Fibroblast of lung (primary cell): Measurements from ENCODE around the gene LRCH3. TPM values are rescaled to one million over a fixed set of nuclear protein-coding genes. Genes with fewer than 3 reads are reported as not detected.
A peak's percentile ranks its signal among the peaks of the same experiment; 100 is the strongest.

Experiments used
- DNase-seq, 2 donors: peaks; one replicate each; pipeline versions ENCODE4 v3.0.0 to v3.0.0-alpha.2; 2010; ENCODE audit warnings: low read depth in 2 of 2
- H2AFZ ChIP-seq: 2 replicates; pipeline ENCODE4 v1.5.1; 2012; ENCODE audit warnings: low read length, control low read depth, inconsistent platforms
- H3K27ac ChIP-seq: 2 replicates; pipeline ENCODE4 v1.5.1; 2011; ENCODE audit warnings: low read length, control low read depth; ENCODE audit not compliant: insufficient read depth
- H3K27me3 ChIP-seq: 2 replicates; pipeline ENCODE4 v1.5.1; 2011; ENCODE audit warnings: mild to moderate bottlenecking, low read length; ENCODE audit not compliant: control insufficient read depth, insufficient read depth
- H3K36me3 ChIP-seq: 2 replicates; pipeline ENCODE4 v1.5.1; 2011; ENCODE audit warnings: low read length; ENCODE audit not compliant: control insufficient read depth, insufficient read depth
- H3K4me1 ChIP-seq: 2 replicates; pipeline ENCODE4 v1.5.1; 2011; ENCODE audit warnings: low read length; ENCODE audit not compliant: control insufficient read depth, insufficient read depth; ENCODE audit errors: extremely low read depth
- H3K4me2 ChIP-seq: 2 replicates; pipeline ENCODE4 v1.5.1; 2011; ENCODE audit warnings: low read length, control low read depth; ENCODE audit not compliant: insufficient read depth; ENCODE audit errors: extremely low read depth
- H3K4me3 ChIP-seq, 4 experiments: fragments of 200-600 bp in 1 of 4; sonication (generic) in 1 of 4; replicated peaks in 1 of 4; 2 replicates each; pipeline ENCODE4 v1.5.1; 2011 to 2016; ENCODE audit warnings: low read length in 4 of 4, low read depth in 3 of 4, mild to moderate bottlenecking in 3 of 4, control low read depth in 2 of 4, inconsistent platforms in 1 of 4, mixed read lengths in 1 of 4; ENCODE audit not compliant: insufficient read depth in 1 of 4; ENCODE audit errors: control extremely low read depth in 1 of 4
- H3K79me2 ChIP-seq: 2 replicates; pipeline ENCODE4 v1.5.1; 2012; ENCODE audit warnings: mild to moderate bottlenecking, low read length, inconsistent platforms; ENCODE audit not compliant: control insufficient read depth, insufficient read depth
- H3K9ac ChIP-seq: 2 replicates; pipeline ENCODE4 v1.5.1; 2011; ENCODE audit warnings: mild to moderate bottlenecking, low read length, control low read depth; ENCODE audit not compliant: insufficient read depth
- H3K9me3 ChIP-seq: 2 replicates; pipeline ENCODE4 v1.5.1; 2012; ENCODE audit warnings: low read depth, low read length; ENCODE audit not compliant: control insufficient read depth, insufficient read depth
- H4K20me1 ChIP-seq: 2 replicates; pipeline ENCODE4 v1.5.1; 2011; ENCODE audit warnings: low read length; ENCODE audit not compliant: control insufficient read depth, insufficient read depth; ENCODE audit errors: extremely low read depth
- CTCF ChIP-seq, 2 donors: IDR thresholded peaks in 1 of 2; conservative IDR thresholded peaks in 1 of 2; 1 replicate in 1 of 2; 2 replicates in 1 of 2; pipeline ENCODE4 v1.5.1; 2011 to 2012; ENCODE audit warnings: low read length in 2 of 2, control low read depth in 1 of 2, inconsistent platforms in 1 of 2, low read depth in 1 of 2, mild to moderate bottlenecking in 1 of 2
- EZH2 ChIP-seq: IDR thresholded peaks from 2 replicates; pipeline ENCODE4 v1.5.1; 2012; ENCODE audit warnings: low read length, control low read depth, mild to moderate bottlenecking; ENCODE audit errors: missing control alignments
- polyA plus RNA-seq, 2 donors: library from polyadenylated mRNA; depleted of rRNA in 1 of 2; stranded (reverse) in 1 of 2; unstranded in 1 of 2; fragments of >200 nt; gene quantifications; 2 replicates each; pipeline ENCODE4 v1.2.1, GENCODE V29; 2011 to 2012; ENCODE audit warnings: missing spikeins in 1 of 2
- total RNA-seq: library from RNA; depleted of rRNA; stranded (reverse); fragments of >200 nt; gene quantifications from 2 replicates; pipeline ENCODE4 v1.2.1, GENCODE V29; 2014

The LRCH3 gene
- total and polyA plus RNA-seq, 2 donors (not counting 1 experiment from before 2014, with no cell fraction given), result 42.9 to 87.2 TPM

- Histone ChIP-seq H3K36me3 (no peaks in the 10 kb centered on the region), H3K27me3 (no peaks in the 10 kb centered on the region), H3K4me3 (peak overlapping the region in 3 of 4 experiments; percentile 6 to 94 (median 82)), H2AFZ (no peak overlapping the region), H3K79me2 (peaks cover 61% of the 10 kb centered on the region), H3K4me1 (peaks cover 7% of the 10 kb centered on the region), H3K9ac (no peak overlapping the region), H3K4me2 (peak overlapping the region; percentile 83), H3K9me3 (no peaks in the 10 kb centered on the region), H3K27ac (no peak overlapping the region), H4K20me1 (no peaks in the 10 kb centered on the region)
- TF ChIP-seq CTCF (conservative IDR thresholded peaks at IDR 0.05 in 1 of 2, IDR thresholded peaks at IDR 0.05 in 1 of 2; ENCODE audit: low read depth in 1 of 2, low read length in 2 of 2) (no peak), EZH2 (no peak)
- no peak for DNase-seq
Observed at GRCh38 chr3:197752107-197752506, 38.9 kb upstream of the LRCH3 start.

DNA sequence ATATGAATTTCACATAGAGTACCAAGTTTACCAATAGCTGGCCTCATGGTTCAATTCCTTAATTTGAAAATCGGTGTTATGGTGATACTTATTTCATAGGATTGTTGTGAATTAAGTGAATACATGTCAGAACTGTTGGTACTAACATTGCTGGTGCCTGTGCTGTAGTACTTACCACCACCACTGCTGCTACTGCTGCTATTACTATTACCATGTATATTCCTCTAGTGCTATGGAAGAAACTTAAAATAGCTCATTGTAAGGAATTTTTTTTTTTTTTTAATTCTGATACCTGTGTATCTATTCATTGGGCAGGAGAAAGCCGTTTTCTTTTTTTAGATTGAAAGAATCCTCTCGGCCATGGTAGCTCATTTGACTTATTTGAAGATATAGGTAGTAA, 37.8 kb upstream of the LRCH3 start:
- Histone ChIP-seq H4K20me1 (no peaks in the 10 kb centered on the region), H3K4me3 (no peak overlapping the region), H3K9me3 (no peaks in the 10 kb centered on the region), H3K36me3 (no peaks in the 10 kb centered on the region), H3K9ac (no peak overlapping the region), H2AFZ (no peak overlapping the region), H3K4me2 (no peak overlapping the region), H3K27me3 (no peaks in the 10 kb centered on the region), H3K27ac (no peak overlapping the region), H3K4me1 (peaks cover 7% of the 10 kb centered on the region), H3K79me2 (peaks cover 64% of the 10 kb centered on the region)
- TF ChIP-seq EZH2 (no peak), CTCF (conservative IDR thresholded peaks at IDR 0.05 in 1 of 2, IDR thresholded peaks at IDR 0.05 in 1 of 2; ENCODE audit: low read depth in 1 of 2, low read length in 2 of 2) (no peak)
- no peak for DNase-seq

- Histone ChIP-seq H3K9ac (no peak overlapping the region), H3K79me2 (peaks cover 73% of the 10 kb centered on the region), H3K36me3 (peaks cover 3% of the 10 kb centered on the region), H3K9me3 (no peaks in the 10 kb centered on the region), H3K4me3 (no peak overlapping the region), H3K27me3 (no peaks in the 10 kb centered on the region), H4K20me1 (no peaks in the 10 kb centered on the region), H3K27ac (no peak overlapping the region), H3K4me1 (peaks cover 3% of the 10 kb centered on the region), H2AFZ (no peak overlapping the region), H3K4me2 (no peak overlapping the region)
- TF ChIP-seq CTCF (conservative IDR thresholded peaks at IDR 0.05 in 1 of 2, IDR thresholded peaks at IDR 0.05 in 1 of 2; ENCODE audit: low read depth in 1 of 2, low read length in 2 of 2) (no peak), EZH2 (no peak)
- no peak for DNase-seq
Observed at GRCh38 chr3:197756704-197757103, 34.4 kb upstream of the LRCH3 start.
